ENCODE data around the gene SLC37A4.
"Not testable (repeated sequence)": the region's sequence is repeated elsewhere in the genome, so short reads cannot be mapped to it uniquely, and the experiment has no call there.

The SLC37A4 gene

GRCh38 chr11:118997627-118998387, 32.9 kb downstream of the SLC37A4 start, which contains the start of gene CENATAC:
Gene CENATAC (plus strand): TSS chr11:118998138. CDS start chr11:118998198, 60 bp downstream.
- peaks cover 5% of the 10 kb centered on the region for H3K9me3 ChIP-seq (ENCODE audit: control insufficient read depth, low read length)
- H3K4me1 ChIP-seq (ENCODE audit: control insufficient read depth, insufficient read depth, low read length, poor library complexity, severe bottlenecking) = peaks cover 12% of the 10 kb centered on the region
- H3K4me3 ChIP-seq (ENCODE audit: extremely low read depth, insufficient read depth, low read length, poor library complexity, severe bottlenecking) = peak within 1 kb of the TSS; percentile 96
- H3K27ac ChIP-seq (ENCODE audit: low read depth, low read length, severe bottlenecking) = peak within 1 kb of the TSS; percentile 94
- H3K36me3 ChIP-seq (ENCODE audit: control insufficient read depth, insufficient read depth, low read length) = peaks cover 47% of the 10 kb centered on the region
- WGBS, 2 experiments (ENCODE audit: insufficient coverage in 2 of 2) = 0% methylated on average over 52 to 54 of the region's 54 CpGs

- Histone ChIP-seq H3K9me3 (ENCODE audit: control insufficient read depth, low read length) (peaks cover 5% of the 10 kb centered on the region), H3K27ac (ENCODE audit: low read depth, low read length, severe bottlenecking) (no peak overlapping the region)
- WGBS, 2 experiments (ENCODE audit: insufficient coverage in 2 of 2) = 33% methylated on average over 19 to 22 of the region's 22 CpGs
Observed at GRCh38 chr11:118996926-118997626, 33.6 kb downstream of the SLC37A4 start.

GRCh38 chr11:118991486-118992038, 39.1 kb downstream of the SLC37A4 start:
- not testable (repeated sequence) for H3K4me1 ChIP-seq (ENCODE audit: control insufficient read depth, insufficient read depth, low read length, poor library complexity, severe bottlenecking); H3K4me3 ChIP-seq (ENCODE audit: extremely low read depth, insufficient read depth, low read length, poor library complexity, severe bottlenecking); H3K9me3 ChIP-seq (ENCODE audit: control insufficient read depth, low read length); H3K27ac ChIP-seq (ENCODE audit: low read depth, low read length, severe bottlenecking)
- peaks cover 11% of the 10 kb centered on the region for H3K36me3 ChIP-seq (ENCODE audit: control insufficient read depth, insufficient read depth, low read length)
- WGBS, 2 experiments (ENCODE audit: insufficient coverage in 2 of 2) = 95 to 99% methylated on average over 17 to 21 of the region's 44 CpGs

More at GRCh38 chr11:118996926-118997626, 33.6 kb downstream of the SLC37A4 start:
- H3K36me3 ChIP-seq (ENCODE audit: control insufficient read depth, insufficient read depth, low read length) = peaks cover 40% of the 10 kb centered on the region
- peak overlapping the region; percentile 96 for H3K4me3 ChIP-seq (ENCODE audit: extremely low read depth, insufficient read depth, low read length, poor library complexity, severe bottlenecking)
- peaks cover 12% of the 10 kb centered on the region for H3K4me1 ChIP-seq (ENCODE audit: control insufficient read depth, insufficient read depth, low read length, poor library complexity, severe bottlenecking)

- Histone ChIP-seq H3K9me3 (ENCODE audit: control insufficient read depth, low read length) (peaks cover 5% of the 10 kb centered on the region), H3K27ac (ENCODE audit: low read depth, low read length, severe bottlenecking) (no peak overlapping the region)
- 100% methylated on average over 3 to 4 of the region's 5 CpGs for WGBS, 2 experiments (ENCODE audit: insufficient coverage in 2 of 2)
Observed at GRCh38 chr11:118988280-118988679, 42.4 kb downstream of the SLC37A4 start.

GRCh38 chr11:118984825-118985224, 45.9 kb downstream of the SLC37A4 start:
- Histone ChIP-seq H3K27ac (ENCODE audit: low read depth, low read length, severe bottlenecking) (no peak overlapping the region), H3K9me3 (ENCODE audit: control insufficient read depth, low read length) (no peaks in the 10 kb centered on the region), H3K4me3 (ENCODE audit: extremely low read depth, insufficient read depth, low read length, poor library complexity, severe bottlenecking) (no peak overlapping the region), H3K4me1 (ENCODE audit: control insufficient read depth, insufficient read depth, low read length, poor library complexity, severe bottlenecking) (no peaks in the 10 kb centered on the region), H3K36me3 (ENCODE audit: control insufficient read depth, insufficient read depth, low read length) (no peaks in the 10 kb centered on the region)
- 76 to 100% methylated on average over 2 of the region's 2 CpGs for WGBS, 2 experiments (ENCODE audit: insufficient coverage in 2 of 2)

More at GRCh38 chr11:118988280-118988679, 42.4 kb downstream of the SLC37A4 start:
- Histone ChIP-seq H3K4me3 (ENCODE audit: extremely low read depth, insufficient read depth, low read length, poor library complexity, severe bottlenecking) (no peak overlapping the region), H3K36me3 (ENCODE audit: control insufficient read depth, insufficient read depth, low read length) (no peaks in the 10 kb centered on the region), H3K4me1 (ENCODE audit: control insufficient read depth, insufficient read depth, low read length, poor library complexity, severe bottlenecking) (no peaks in the 10 kb centered on the region)

GRCh38 chr11:118984337-118984736, 46.3 kb downstream of the SLC37A4 start:
- H3K4me1 ChIP-seq (ENCODE audit: control insufficient read depth, insufficient read depth, low read length, poor library complexity, severe bottlenecking); H3K4me3 ChIP-seq (ENCODE audit: extremely low read depth, insufficient read depth, low read length, poor library complexity, severe bottlenecking); H3K9me3 ChIP-seq (ENCODE audit: control insufficient read depth, low read length); H3K27ac ChIP-seq (ENCODE audit: low read depth, low read length, severe bottlenecking); H3K36me3 ChIP-seq (ENCODE audit: control insufficient read depth, insufficient read depth, low read length): not testable (repeated sequence)
- 86 to 88% methylated on average over 8 of the region's 8 CpGs for WGBS, 2 experiments (ENCODE audit: insufficient coverage in 2 of 2)

- no peak overlapping the region for H3K27ac ChIP-seq (ENCODE audit: low read depth, low read length, severe bottlenecking)
- 57 to 68% methylated on average over 18 of the region's 21 CpGs for WGBS, 2 experiments (ENCODE audit: insufficient coverage in 2 of 2)
- H3K4me3 ChIP-seq (ENCODE audit: extremely low read depth, insufficient read depth, low read length, poor library complexity, severe bottlenecking) = no peak overlapping the region
- H3K36me3 ChIP-seq (ENCODE audit: control insufficient read depth, insufficient read depth, low read length) = no peaks in the 10 kb centered on the region
- no peaks in the 10 kb centered on the region for H3K4me1 ChIP-seq (ENCODE audit: control insufficient read depth, insufficient read depth, low read length, poor library complexity, severe bottlenecking)
- H3K9me3 ChIP-seq (ENCODE audit: control insufficient read depth, low read length) = no peaks in the 10 kb centered on the region
Observed at GRCh38 chr11:118980191-118980881, 50.3 kb downstream of the SLC37A4 start.

- 53 to 62% methylated on average over 7 to 8 of the region's 9 CpGs for WGBS, 2 experiments (ENCODE audit: insufficient coverage in 2 of 2)
- Histone ChIP-seq H3K27ac (ENCODE audit: low read depth, low read length, severe bottlenecking) (no peak overlapping the region), H3K4me1 (ENCODE audit: control insufficient read depth, insufficient read depth, low read length, poor library complexity, severe bottlenecking) (no peaks in the 10 kb centered on the region), H3K36me3 (ENCODE audit: control insufficient read depth, insufficient read depth, low read length) (no peaks in the 10 kb centered on the region), H3K9me3 (ENCODE audit: control insufficient read depth, low read length) (no peaks in the 10 kb centered on the region), H3K4me3 (ENCODE audit: extremely low read depth, insufficient read depth, low read length, poor library complexity, severe bottlenecking) (no peak overlapping the region)
Observed at GRCh38 chr11:118979434-118979833, 51.2 kb downstream of the SLC37A4 start.

- WGBS, 2 experiments (ENCODE audit: insufficient coverage in 2 of 2) = 92 to 94% methylated on average over 11 to 12 of the region's 15 CpGs
- no peak overlapping the region for H3K4me3 ChIP-seq (ENCODE audit: extremely low read depth, insufficient read depth, low read length, poor library complexity, severe bottlenecking)
- H3K36me3 ChIP-seq (ENCODE audit: control insufficient read depth, insufficient read depth, low read length) = no peaks in the 10 kb centered on the region
- H3K9me3 ChIP-seq (ENCODE audit: control insufficient read depth, low read length) = no peaks in the 10 kb centered on the region
- H3K4me1 ChIP-seq (ENCODE audit: control insufficient read depth, insufficient read depth, low read length, poor library complexity, severe bottlenecking) = no peaks in the 10 kb centered on the region
- no peak overlapping the region for H3K27ac ChIP-seq (ENCODE audit: low read depth, low read length, severe bottlenecking)
Observed at GRCh38 chr11:118975771-118976709, 54.6 kb downstream of the SLC37A4 start.

Data from mesodermal cell (in vitro differentiated cells).